ENCODE data around the gene MS4A4E.

MS4A4E gene

GRCh38 chr11:60281485-60281884 lies 38.5 kb upstream of the MS4A4E start:
- no peak overlapping the region for H3K9ac ChIP-seq
- no peaks in the 10 kb centered on the region for H3K4me1 ChIP-seq
- H3K9me3 ChIP-seq (ENCODE audit: control insufficient read depth, low read length), result no peaks in the 10 kb centered on the region
- no peak for TF ChIP-seq CTCF (IDR thresholded peaks at IDR 0.05)
- H3K36me3 ChIP-seq (ENCODE audit: control insufficient read depth, insufficient read depth, low read length), result no peaks in the 10 kb centered on the region
- no peak overlapping the region for H2AFZ ChIP-seq
- H3K4me2 ChIP-seq (ENCODE audit: low read length), result no peak overlapping the region
- H3K79me2 ChIP-seq, result no peaks in the 10 kb centered on the region
- H3K4me3 ChIP-seq (ENCODE audit: low read depth, low read length), result no peak overlapping the region
- H3K27me3 ChIP-seq (ENCODE audit: control insufficient read depth, insufficient read depth, low read length), result no peaks in the 10 kb centered on the region
- no peak overlapping the region for H3K27ac ChIP-seq

- Histone ChIP-seq H3K9me3 (ENCODE audit: control insufficient read depth, low read length) (no peaks in the 10 kb centered on the region), H3K4me1 (no peaks in the 10 kb centered on the region), H3K4me3 (ENCODE audit: low read depth, low read length) (no peak within 1 kb of the TSS), H2AFZ (no peak within 1 kb of the TSS), H3K27ac (no peak within 1 kb of the TSS), H3K9ac (no peak within 1 kb of the TSS), H3K4me2 (ENCODE audit: low read length) (no peak within 1 kb of the TSS), H3K27me3 (ENCODE audit: control insufficient read depth, insufficient read depth, low read length) (no peaks in the 10 kb centered on the region), H3K79me2 (no peaks in the 10 kb centered on the region), H3K36me3 (ENCODE audit: control insufficient read depth, insufficient read depth, low read length) (no peaks in the 10 kb centered on the region)
- TF ChIP-seq CTCF (IDR thresholded peaks at IDR 0.05), result no peak
Measured at GRCh38 chr11:60280412-60280811, 37.5 kb upstream of the MS4A4E start, which contains the start of gene MS4A4A. MS4A4A (plus strand) TSS chr11:60280666; CDS start chr11:60280676, 10 bp downstream.

GRCh38 chr11:60274416-60274815 lies 31.5 kb upstream of the MS4A4E start:
- Histone ChIP-seq H3K36me3 (ENCODE audit: control insufficient read depth, insufficient read depth, low read length) (no peaks in the 10 kb centered on the region), H3K4me2 (ENCODE audit: low read length) (no peak overlapping the region), H3K4me3 (ENCODE audit: low read depth, low read length) (no peak overlapping the region)

GRCh38 chr11:60265373-60266214 lies 22.7 kb upstream of the MS4A4E start:
- no peaks in the 10 kb centered on the region for H3K27me3 ChIP-seq (ENCODE audit: control insufficient read depth, insufficient read depth, low read length)
- no peaks in the 10 kb centered on the region for H3K4me1 ChIP-seq
- H3K9ac ChIP-seq, result no peak overlapping the region
- H3K4me3 ChIP-seq (ENCODE audit: low read depth, low read length), result no peak overlapping the region
- no peak overlapping the region for H3K4me2 ChIP-seq (ENCODE audit: low read length)
- no peak overlapping the region for H3K27ac ChIP-seq
- no peaks in the 10 kb centered on the region for H3K9me3 ChIP-seq (ENCODE audit: control insufficient read depth, low read length)
- H2AFZ ChIP-seq, result no peak overlapping the region
- no peaks in the 10 kb centered on the region for H3K36me3 ChIP-seq (ENCODE audit: control insufficient read depth, insufficient read depth, low read length)
- no peaks in the 10 kb centered on the region for H3K79me2 ChIP-seq
- TF ChIP-seq CTCF (IDR thresholded peaks at IDR 0.05), result peak; percentile 38

More at GRCh38 chr11:60274416-60274815, 31.5 kb upstream of the MS4A4E start:
- Histone ChIP-seq H3K79me2 (no peaks in the 10 kb centered on the region), H2AFZ (no peak overlapping the region), H3K9me3 (ENCODE audit: control insufficient read depth, low read length) (no peaks in the 10 kb centered on the region), H3K4me1 (no peaks in the 10 kb centered on the region), H3K9ac (no peak overlapping the region), H3K27ac (no peak overlapping the region), H3K27me3 (ENCODE audit: control insufficient read depth, insufficient read depth, low read length) (no peaks in the 10 kb centered on the region)
- TF ChIP-seq CTCF (IDR thresholded peaks at IDR 0.05), result no peak

GRCh38 chr11:60264644-60265043 lies 21.7 kb upstream of the MS4A4E start:
- H3K79me2 ChIP-seq, result no peaks in the 10 kb centered on the region
- H3K4me3 ChIP-seq (ENCODE audit: low read depth, low read length), result no peak overlapping the region
- H3K4me1 ChIP-seq, result no peaks in the 10 kb centered on the region
- TF ChIP-seq CTCF (IDR thresholded peaks at IDR 0.05), result no peak
- H3K27ac ChIP-seq, result no peak overlapping the region
- no peak overlapping the region for H3K4me2 ChIP-seq (ENCODE audit: low read length)
- no peaks in the 10 kb centered on the region for H3K36me3 ChIP-seq (ENCODE audit: control insufficient read depth, insufficient read depth, low read length)
- H3K9ac ChIP-seq, result no peak overlapping the region
- no peaks in the 10 kb centered on the region for H3K9me3 ChIP-seq (ENCODE audit: control insufficient read depth, low read length)
- no peak overlapping the region for H2AFZ ChIP-seq
- no peaks in the 10 kb centered on the region for H3K27me3 ChIP-seq (ENCODE audit: control insufficient read depth, insufficient read depth, low read length)
